ENCODE measurements around the gene MAN2B1.
"Not testable (repeated sequence)": the region's sequence is repeated elsewhere in the genome, so short reads cannot be mapped to it uniquely, and the experiment has no call there.

MAN2B1 gene

GRCh38 chr19:12666265-12667048, at the start of gene MAN2B1, which contains the start of gene WDR83:
TSS of gene MAN2B1 (minus strand) at chr19:12666742. CDS start at chr19:12666701, 41 bp downstream.
TSS of gene WDR83 (plus strand) at chr19:12666807. CDS start at chr19:12669791, 2,984 bp downstream.
- DNase-seq (ENCODE audit: low spot score in 2 of 2) (peak; percentile 49 to 60), ATAC-seq (replicated peaks; ENCODE audit: extremely low read depth, poor library complexity, severe bottlenecking) (peak; percentile 69)
- Mint-ChIP-seq H3K27me3 (no peaks in the 10 kb centered on the region), H3K36me3 (ENCODE audit: insufficient read depth) (peaks cover 34% of the 10 kb centered on the region), H3K9me3 (no peaks in the 10 kb centered on the region), H3K4me1 (peaks cover 42% of the 10 kb centered on the region), H3K4me3 (peak within 1 kb of the TSS; percentile 98), H3K27ac (ENCODE audit: low read depth) (peak within 1 kb of the TSS; percentile 95)

- Mint-ChIP-seq H3K27me3 (no peaks in the 10 kb centered on the region), H3K36me3 (ENCODE audit: insufficient read depth) (peaks cover 28% of the 10 kb centered on the region), H3K9me3 (no peaks in the 10 kb centered on the region), H3K4me3 (no peak overlapping the region), H3K4me1 (peaks cover 17% of the 10 kb centered on the region), H3K27ac (ENCODE audit: low read depth) (no peak overlapping the region)
- DNase-seq (ENCODE audit: low spot score in 2 of 2) = no peak
- ATAC-seq (replicated peaks; ENCODE audit: extremely low read depth, poor library complexity, severe bottlenecking) = no peak
Observed at GRCh38 chr19:12715929-12716328, 49.4 kb upstream of the MAN2B1 start.

DNA sequence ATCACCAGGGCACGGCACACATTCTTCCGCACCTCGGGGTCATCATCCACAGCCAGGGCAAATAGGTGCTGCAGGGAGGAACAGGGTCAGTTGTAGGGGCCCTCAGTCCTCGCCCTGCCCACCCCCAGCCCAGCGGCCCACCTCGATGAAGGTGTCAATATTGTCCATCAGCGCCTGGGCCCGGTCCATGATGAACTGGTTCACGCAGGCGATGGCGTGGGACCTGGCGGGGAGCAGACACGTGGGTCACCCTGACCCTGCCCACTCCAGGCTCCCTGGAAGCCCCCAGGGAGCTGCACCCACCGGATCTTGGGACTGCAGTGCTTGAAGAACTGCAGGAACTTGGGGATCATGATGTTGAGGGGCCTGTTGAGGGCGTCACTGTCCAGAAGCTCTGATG, 48.6 kb upstream of the MAN2B1 start:
- Mint-ChIP-seq H3K9me3 (no peaks in the 10 kb centered on the region), H3K4me1 (peaks cover 11% of the 10 kb centered on the region), H3K4me3 (no peak overlapping the region), H3K27ac (ENCODE audit: low read depth) (no peak overlapping the region), H3K27me3 (no peaks in the 10 kb centered on the region), H3K36me3 (ENCODE audit: insufficient read depth) (peaks cover 28% of the 10 kb centered on the region)
- no peak for DNase-seq (ENCODE audit: low spot score in 2 of 2)
- no peak for ATAC-seq (replicated peaks; ENCODE audit: extremely low read depth, poor library complexity, severe bottlenecking)

- H3K27ac Mint-ChIP-seq (ENCODE audit: low read depth); H3K4me1 Mint-ChIP-seq; H3K9me3 Mint-ChIP-seq; H3K4me3 Mint-ChIP-seq; DNase-seq (ENCODE audit: low spot score in 2 of 2); H3K27me3 Mint-ChIP-seq; ATAC-seq (replicated peaks; ENCODE audit: extremely low read depth, poor library complexity, severe bottlenecking): not testable (repeated sequence)
- H3K36me3 Mint-ChIP-seq (ENCODE audit: insufficient read depth) = peaks cover 28% of the 10 kb centered on the region
Observed at GRCh38 chr19:12713304-12713703, 46.8 kb upstream of the MAN2B1 start.

DNA sequence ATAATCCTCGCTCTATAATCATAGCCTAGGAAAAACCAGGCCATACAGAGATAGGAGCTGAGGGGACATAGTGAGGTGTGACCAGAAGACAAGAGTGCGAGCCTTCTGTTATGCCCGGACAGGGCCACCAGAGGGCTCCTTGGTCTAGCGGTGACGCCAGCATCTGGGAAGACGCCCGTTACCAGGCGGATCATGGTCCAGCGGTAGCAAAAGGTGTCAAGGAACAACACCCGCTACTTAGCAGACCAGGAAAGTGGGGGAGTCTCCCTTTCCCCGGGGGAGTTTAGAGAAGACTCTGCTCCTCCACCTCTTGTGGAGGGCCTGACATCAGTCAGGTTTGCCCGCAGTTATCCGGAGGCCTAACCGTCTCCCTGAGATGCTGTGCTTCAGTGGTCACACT, 45.5 kb upstream of the MAN2B1 start:
- ATAC-seq (replicated peaks; ENCODE audit: extremely low read depth, poor library complexity, severe bottlenecking); H3K27ac Mint-ChIP-seq (ENCODE audit: low read depth); H3K9me3 Mint-ChIP-seq; H3K4me3 Mint-ChIP-seq; H3K27me3 Mint-ChIP-seq; H3K4me1 Mint-ChIP-seq; DNase-seq (ENCODE audit: low spot score in 2 of 2): not testable (repeated sequence)
- H3K36me3 Mint-ChIP-seq (ENCODE audit: insufficient read depth) = peaks cover 26% of the 10 kb centered on the region

DNA sequence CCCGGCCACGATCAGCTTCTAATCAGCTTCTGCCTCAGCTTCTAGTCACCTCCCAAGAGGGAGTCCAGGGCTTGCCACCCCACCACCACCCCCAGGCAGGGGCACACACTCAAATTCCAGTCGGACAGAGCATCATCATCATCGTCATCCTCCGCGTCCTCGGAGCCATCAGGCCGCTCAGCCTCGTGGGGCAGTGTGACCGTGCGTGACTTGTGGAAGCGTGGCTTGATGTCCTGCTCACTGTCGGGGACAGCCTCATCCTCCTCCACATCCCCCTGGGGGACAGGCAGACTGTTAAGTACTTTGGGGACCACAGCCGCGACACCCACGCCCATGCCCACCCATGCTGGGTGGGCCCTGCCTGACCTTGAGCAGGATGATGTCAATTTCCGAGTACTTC, 44.6 kb upstream of the MAN2B1 start:
- DNase-seq (ENCODE audit: low spot score in 2 of 2) (no peak), ATAC-seq (replicated peaks; ENCODE audit: extremely low read depth, poor library complexity, severe bottlenecking) (no peak)
- peaks cover 28% of the 10 kb centered on the region for H3K36me3 Mint-ChIP-seq (ENCODE audit: insufficient read depth)
- no peak overlapping the region for H3K4me3 Mint-ChIP-seq
- no peaks in the 10 kb centered on the region for H3K9me3 Mint-ChIP-seq
- no peak overlapping the region for H3K27ac Mint-ChIP-seq (ENCODE audit: low read depth)
- peaks cover 6% of the 10 kb centered on the region for H3K4me1 Mint-ChIP-seq
- no peaks in the 10 kb centered on the region for H3K27me3 Mint-ChIP-seq

DNA sequence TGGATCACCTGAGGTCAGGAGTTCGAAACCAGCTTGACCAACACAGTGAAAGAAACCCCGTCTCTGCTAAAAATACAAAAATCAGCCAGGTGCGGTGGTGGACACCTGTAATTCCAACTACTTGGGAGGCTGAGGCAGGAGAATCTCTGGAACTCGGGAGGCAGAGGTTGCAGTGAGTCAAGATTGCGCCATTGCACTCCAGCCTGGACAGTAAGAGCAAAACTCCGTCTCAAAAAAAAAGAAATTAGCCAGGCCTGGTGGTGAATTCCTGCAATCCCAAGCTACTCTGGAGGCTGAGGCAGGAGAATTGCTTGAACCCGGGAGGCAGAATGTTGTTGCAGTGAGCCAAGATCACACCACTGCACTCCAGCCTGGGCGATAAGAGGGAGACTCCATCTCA, 42.1 kb upstream of the MAN2B1 start:
- Mint-ChIP-seq H3K36me3 (ENCODE audit: insufficient read depth) (peaks cover 29% of the 10 kb centered on the region), H3K9me3 (no peaks in the 10 kb centered on the region), H3K27me3 (no peaks in the 10 kb centered on the region), H3K4me3 (no peak overlapping the region), H3K4me1 (peaks cover 6% of the 10 kb centered on the region), H3K27ac (ENCODE audit: low read depth) (no peak overlapping the region)
- no peak for DNase-seq (ENCODE audit: low spot score in 2 of 2)
- no peak for ATAC-seq (replicated peaks; ENCODE audit: extremely low read depth, poor library complexity, severe bottlenecking)

GRCh38 chr19:12706332-12706718, 39.8 kb upstream of the MAN2B1 start:
- no peaks in the 10 kb centered on the region for H3K9me3 Mint-ChIP-seq
- no peak for DNase-seq (ENCODE audit: low spot score in 2 of 2)
- no peak overlapping the region for H3K4me3 Mint-ChIP-seq
- H3K27me3 Mint-ChIP-seq = no peaks in the 10 kb centered on the region
- peaks cover 32% of the 10 kb centered on the region for H3K36me3 Mint-ChIP-seq (ENCODE audit: insufficient read depth)
- ATAC-seq (replicated peaks; ENCODE audit: extremely low read depth, poor library complexity, severe bottlenecking) = no peak
- no peak overlapping the region for H3K27ac Mint-ChIP-seq (ENCODE audit: low read depth)
- no peaks in the 10 kb centered on the region for H3K4me1 Mint-ChIP-seq

- Mint-ChIP-seq H3K4me1 (no peaks in the 10 kb centered on the region), H3K9me3 (no peaks in the 10 kb centered on the region), H3K27ac (ENCODE audit: low read depth) (no peak overlapping the region), H3K27me3 (no peaks in the 10 kb centered on the region), H3K36me3 (ENCODE audit: insufficient read depth) (peaks cover 30% of the 10 kb centered on the region), H3K4me3 (no peak overlapping the region)
- ATAC-seq (replicated peaks; ENCODE audit: extremely low read depth, poor library complexity, severe bottlenecking) (no peak), DNase-seq (ENCODE audit: low spot score in 2 of 2) (no peak)
Observed at GRCh38 chr19:12705654-12706331, 39.3 kb upstream of the MAN2B1 start.

DNA sequence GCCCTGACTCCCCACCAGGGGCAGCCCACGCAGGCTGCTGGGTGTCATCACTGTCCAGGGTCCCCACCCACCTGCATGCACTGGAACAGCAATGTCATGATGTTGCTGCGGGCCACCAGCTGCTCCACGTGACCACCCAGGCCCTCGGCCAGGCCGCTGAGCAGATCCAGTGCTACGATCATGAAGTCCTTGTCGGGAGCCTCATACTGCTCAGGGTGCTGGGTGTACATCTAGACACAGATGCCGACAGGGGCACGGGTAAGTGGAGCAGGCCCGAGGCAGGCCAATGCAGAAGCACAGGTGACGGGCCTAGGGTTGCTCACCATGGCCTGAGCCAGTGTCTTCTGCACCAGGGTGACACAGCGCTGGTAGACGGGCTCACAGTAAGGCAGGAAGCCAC, 38.6 kb upstream of the MAN2B1 start:
- Mint-ChIP-seq H3K27me3 (no peaks in the 10 kb centered on the region), H3K9me3 (no peaks in the 10 kb centered on the region), H3K27ac (ENCODE audit: low read depth) (no peak overlapping the region), H3K4me1 (no peaks in the 10 kb centered on the region), H3K36me3 (ENCODE audit: insufficient read depth) (peaks cover 30% of the 10 kb centered on the region), H3K4me3 (no peak overlapping the region)
- DNase-seq (ENCODE audit: low spot score in 2 of 2) (no peak), ATAC-seq (replicated peaks; ENCODE audit: extremely low read depth, poor library complexity, severe bottlenecking) (no peak)

- ATAC-seq (replicated peaks; ENCODE audit: extremely low read depth, poor library complexity, severe bottlenecking) (no peak), DNase-seq (ENCODE audit: low spot score in 2 of 2) (no peak)
- Mint-ChIP-seq H3K9me3 (no peaks in the 10 kb centered on the region), H3K4me3 (no peak overlapping the region), H3K36me3 (ENCODE audit: insufficient read depth) (peaks cover 28% of the 10 kb centered on the region), H3K4me1 (peaks cover 4% of the 10 kb centered on the region), H3K27me3 (no peaks in the 10 kb centered on the region), H3K27ac (ENCODE audit: low read depth) (no peak overlapping the region)
Observed at GRCh38 chr19:12703046-12703445, 36.5 kb upstream of the MAN2B1 start.

- H3K9me3 Mint-ChIP-seq = no peaks in the 10 kb centered on the region
- ATAC-seq (replicated peaks; ENCODE audit: extremely low read depth, poor library complexity, severe bottlenecking) (no peak), DNase-seq (ENCODE audit: low spot score in 2 of 2) (no peak)
- H3K36me3 Mint-ChIP-seq (ENCODE audit: insufficient read depth) = peaks cover 27% of the 10 kb centered on the region
- H3K4me3 Mint-ChIP-seq = no peak overlapping the region
- peaks cover 6% of the 10 kb centered on the region for H3K4me1 Mint-ChIP-seq
- H3K27me3 Mint-ChIP-seq = no peaks in the 10 kb centered on the region
- no peak overlapping the region for H3K27ac Mint-ChIP-seq (ENCODE audit: low read depth)
Observed at GRCh38 chr19:12701596-12702282, 35.2 kb upstream of the MAN2B1 start.

All from central memory CD8-positive, alpha-beta T cell (primary cell).